GM03348 (cell line): ENCODE measurements around the gene CEP112.
A peak's percentile ranks its signal among the peaks of the same experiment; 100 is the strongest.
"Not testable (repeated sequence)": the region's sequence is repeated elsewhere in the genome, so short reads cannot be mapped to it uniquely, and the experiment has no call there.

Experiments used
- DNase-seq: peaks from one replicate; pipeline ENCODE4 v3.0.0; 2012; ENCODE audit warnings: low spot score

The CEP112 gene

GRCh38 chr17:65885541-65886312 lies 306.2 kb downstream of the CEP112 start:
- peak; percentile 27 for DNase-seq

GRCh38 chr17:65876985-65877384 lies 314.9 kb downstream of the CEP112 start:
- no peak for DNase-seq

GRCh38 chr17:65868881-65869280 lies 323.1 kb downstream of the CEP112 start:
- DNase-seq: no peak

GRCh38 chr17:65867014-65867413 lies 324.9 kb downstream of the CEP112 start:
- no peak for DNase-seq

GRCh38 chr17:65865715-65866425 lies 326.1 kb downstream of the CEP112 start:
- DNase-seq: no peak

- no peak for DNase-seq
These were observed 327.5 kb downstream of the CEP112 start for GRCh38 chr17:65864394-65864793.

GRCh38 chr17:65857718-65858117 lies 334.2 kb downstream of the CEP112 start:
- peak; percentile 51 for DNase-seq

- peak; percentile 34 for DNase-seq
These were observed 335.1 kb downstream of the CEP112 start for GRCh38 chr17:65856865-65857264.

- no peak for DNase-seq
These were observed 336.3 kb downstream of the CEP112 start for GRCh38 chr17:65855675-65856074.

GRCh38 chr17:65855245-65855644 lies 336.7 kb downstream of the CEP112 start:
- DNase-seq: peak; percentile 14

GRCh38 chr17:65853816-65854215 lies 338.1 kb downstream of the CEP112 start:
- no peak for DNase-seq

- DNase-seq: no peak
These were observed 339.0 kb downstream of the CEP112 start for GRCh38 chr17:65852911-65853310.

- no peak for DNase-seq
These were observed 339.8 kb downstream of the CEP112 start for GRCh38 chr17:65851965-65852736.

GRCh38 chr17:65850486-65850885 lies 341.4 kb downstream of the CEP112 start:
- DNase-seq: peak; percentile 55

- no peak for DNase-seq
These were observed 343.2 kb downstream of the CEP112 start for GRCh38 chr17:65848751-65849150.

- DNase-seq: no peak
These were observed 350.8 kb downstream of the CEP112 start for GRCh38 chr17:65841089-65841488.

- not testable (repeated sequence) for DNase-seq
These were observed 354.7 kb downstream of the CEP112 start for GRCh38 chr17:65837232-65837631.

- no peak for DNase-seq
These were observed 358.7 kb downstream of the CEP112 start for GRCh38 chr17:65833214-65833613.

GRCh38 chr17:65830356-65830755 lies 361.6 kb downstream of the CEP112 start:
- DNase-seq: no peak

GRCh38 chr17:65826577-65826976 lies 365.4 kb downstream of the CEP112 start:
- not testable (repeated sequence) for DNase-seq

GRCh38 chr17:65824901-65825300 lies 367.0 kb downstream of the CEP112 start:
- DNase-seq: no peak

- DNase-seq: no peak
These were observed 368.2 kb downstream of the CEP112 start for GRCh38 chr17:65823713-65824112.

GRCh38 chr17:65820811-65821210 lies 371.1 kb downstream of the CEP112 start:
- no peak for DNase-seq
